22Rv1 (cell line): ENCODE data around the gene ALKBH8.

Source experiments
- ZFX ChIP-seq: fragments of 450-650 bp; IDR thresholded peaks from 2 replicates; pipeline ENCODE4 v1.6.1; 2017; ENCODE audit warnings: antibody characterized with exemption, borderline replicate concordance
- TF ChIP-seq, protein P1 (sequence below): fragments of 450-650 bp; IDR thresholded peaks from 2 replicates; pipeline ENCODE4 v1.5.1; 2017; ENCODE audit warnings: mild to moderate bottlenecking

DNA sequence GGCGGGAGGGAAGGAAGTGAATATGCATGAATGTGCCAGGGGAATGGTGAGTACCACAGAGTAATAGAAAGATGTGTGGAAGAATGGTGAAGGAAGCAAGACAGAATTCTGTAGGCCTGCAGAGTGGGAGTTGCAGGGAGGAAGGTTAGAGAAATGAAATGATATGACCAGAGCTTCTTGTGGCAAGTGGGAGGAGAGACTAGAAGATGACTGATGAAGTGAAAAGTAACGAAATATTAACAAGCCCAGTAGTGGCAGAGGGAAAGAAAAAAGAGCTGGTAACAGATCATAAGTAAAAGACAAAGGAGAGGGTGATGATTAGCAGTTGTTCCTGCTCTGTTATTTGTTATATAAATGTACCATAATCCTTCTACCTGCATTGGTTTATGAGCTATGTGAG, 1.0 kb upstream of the ALKBH8 start:
- TF ChIP-seq, protein P1, sequence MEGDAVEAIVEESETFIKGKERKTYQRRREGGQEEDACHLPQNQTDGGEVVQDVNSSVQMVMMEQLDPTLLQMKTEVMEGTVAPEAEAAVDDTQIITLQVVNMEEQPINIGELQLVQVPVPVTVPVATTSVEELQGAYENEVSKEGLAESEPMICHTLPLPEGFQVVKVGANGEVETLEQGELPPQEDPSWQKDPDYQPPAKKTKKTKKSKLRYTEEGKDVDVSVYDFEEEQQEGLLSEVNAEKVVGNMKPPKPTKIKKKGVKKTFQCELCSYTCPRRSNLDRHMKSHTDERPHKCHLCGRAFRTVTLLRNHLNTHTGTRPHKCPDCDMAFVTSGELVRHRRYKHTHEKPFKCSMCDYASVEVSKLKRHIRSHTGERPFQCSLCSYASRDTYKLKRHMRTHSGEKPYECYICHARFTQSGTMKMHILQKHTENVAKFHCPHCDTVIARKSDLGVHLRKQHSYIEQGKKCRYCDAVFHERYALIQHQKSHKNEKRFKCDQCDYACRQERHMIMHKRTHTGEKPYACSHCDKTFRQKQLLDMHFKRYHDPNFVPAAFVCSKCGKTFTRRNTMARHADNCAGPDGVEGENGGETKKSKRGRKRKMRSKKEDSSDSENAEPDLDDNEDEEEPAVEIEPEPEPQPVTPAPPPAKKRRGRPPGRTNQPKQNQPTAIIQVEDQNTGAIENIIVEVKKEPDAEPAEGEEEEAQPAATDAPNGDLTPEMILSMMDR, result no peak
- no peak for TF ChIP-seq ZFX
